Measurements from ENCODE around the gene MBNL1.

The MBNL1 gene

GRCh38 chr3:152488449-152488848 lies 219.7 kb downstream of the MBNL1 start:
- no peak for DNase-seq (ENCODE audit: low read depth)
- TF ChIP-seq CTCF (conservative IDR thresholded peaks at IDR 0.05; ENCODE audit: low read depth, low read length), result no peak
- no peak overlapping the region for H3K4me3 ChIP-seq (ENCODE audit: low read depth, low read length)

DNA sequence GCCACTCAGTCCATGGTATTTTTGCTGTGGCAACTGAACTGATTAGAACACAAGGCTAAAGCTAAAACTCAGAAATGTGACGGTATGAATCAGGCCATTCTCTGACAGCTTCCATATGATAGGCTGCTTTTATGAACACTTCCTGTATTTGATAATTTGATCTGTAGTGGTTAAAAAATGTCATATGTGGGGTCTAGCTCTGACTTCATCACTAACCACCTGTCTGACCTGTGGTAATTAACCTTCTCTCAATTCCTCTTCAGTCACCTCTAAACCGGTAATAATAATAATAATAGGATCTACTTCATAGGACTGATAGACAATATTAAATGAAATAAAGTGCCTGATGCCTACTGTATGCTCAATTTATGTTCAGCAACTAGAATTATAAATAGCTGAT lies 223.2 kb downstream of the MBNL1 start:
- no peak for TF ChIP-seq CTCF (conservative IDR thresholded peaks at IDR 0.05; ENCODE audit: low read depth, low read length)
- no peak overlapping the region for H3K4me3 ChIP-seq (ENCODE audit: low read depth, low read length)
- no peak for DNase-seq (ENCODE audit: low read depth)

- DNase-seq (ENCODE audit: low read depth), result peak; percentile 20
- no peak for TF ChIP-seq CTCF (conservative IDR thresholded peaks at IDR 0.05; ENCODE audit: low read depth, low read length)
- H3K4me3 ChIP-seq (ENCODE audit: low read depth, low read length), result no peak overlapping the region
Observed at GRCh38 chr3:152496286-152496685, 227.6 kb downstream of the MBNL1 start.

DNA sequence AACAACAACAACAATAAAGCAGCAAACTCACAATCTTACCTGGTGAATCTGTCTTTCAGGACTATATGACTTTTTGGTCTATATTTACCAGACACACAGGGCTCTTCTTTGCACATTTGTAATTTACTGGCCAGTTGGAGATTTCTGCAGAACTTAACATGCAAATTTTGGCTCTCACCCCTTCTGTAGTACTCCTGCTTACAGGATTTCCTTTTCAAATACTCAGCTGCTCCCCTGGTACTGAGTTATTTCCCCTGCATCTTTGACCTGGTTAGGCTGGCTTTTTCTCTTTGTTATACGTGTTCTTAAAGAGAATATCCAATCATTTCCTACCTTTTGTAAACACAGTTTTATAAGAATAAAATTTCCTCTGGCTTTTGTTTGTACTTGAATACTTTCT lies 228.0 kb downstream of the MBNL1 start:
- H3K4me3 ChIP-seq (ENCODE audit: low read depth, low read length), result no peak overlapping the region
- DNase-seq (ENCODE audit: low read depth), result no peak
- no peak for TF ChIP-seq CTCF (conservative IDR thresholded peaks at IDR 0.05; ENCODE audit: low read depth, low read length)

DNA sequence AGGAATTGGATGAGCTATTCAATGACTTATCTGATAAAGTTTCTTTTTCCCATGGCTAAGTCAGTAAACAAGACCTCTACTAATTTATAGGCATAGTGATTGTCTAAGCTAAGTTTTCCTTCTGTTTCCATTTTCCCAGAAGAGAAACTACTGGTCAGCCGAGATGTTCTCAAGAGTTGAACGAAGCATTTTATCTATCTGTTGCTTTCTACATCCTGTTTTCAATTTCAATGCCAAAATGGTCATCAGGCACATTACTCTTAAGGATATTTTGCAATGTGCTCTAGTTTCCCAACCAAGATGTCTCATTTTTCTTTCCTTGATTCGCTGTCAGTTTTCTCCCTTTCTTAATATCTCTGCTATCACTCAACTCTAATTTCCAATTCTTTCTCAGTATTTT lies 228.7 kb downstream of the MBNL1 start:
- no peak overlapping the region for H3K4me3 ChIP-seq (ENCODE audit: low read depth, low read length)
- DNase-seq (ENCODE audit: low read depth), result peak; percentile 89
- no peak for TF ChIP-seq CTCF (conservative IDR thresholded peaks at IDR 0.05; ENCODE audit: low read depth, low read length)

DNA sequence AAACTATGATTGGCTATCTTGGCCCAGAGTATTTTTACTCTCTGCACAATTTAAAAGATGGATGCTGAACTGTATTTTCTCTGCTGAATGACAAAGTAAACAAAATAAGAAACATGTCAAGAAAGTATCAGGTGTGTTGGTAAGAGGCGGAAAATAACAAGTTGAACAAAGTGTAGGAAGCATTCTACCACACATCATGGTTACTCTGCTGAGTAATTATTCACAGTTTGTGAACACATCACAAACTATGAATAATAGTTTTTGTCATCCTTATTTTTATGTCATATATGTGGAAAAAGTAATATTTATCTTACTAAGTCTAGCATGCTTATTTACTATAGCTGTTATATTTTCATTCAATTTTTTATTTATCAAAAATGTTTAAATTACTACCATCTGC lies 229.2 kb downstream of the MBNL1 start:
- TF ChIP-seq CTCF (conservative IDR thresholded peaks at IDR 0.05; ENCODE audit: low read depth, low read length), result no peak
- no peak for DNase-seq (ENCODE audit: low read depth)
- no peak overlapping the region for H3K4me3 ChIP-seq (ENCODE audit: low read depth, low read length)

- no peak for DNase-seq (ENCODE audit: low read depth)
- no peak overlapping the region for H3K4me3 ChIP-seq (ENCODE audit: low read depth, low read length)
- TF ChIP-seq CTCF (conservative IDR thresholded peaks at IDR 0.05; ENCODE audit: low read depth, low read length), result no peak
Observed at GRCh38 chr3:152499791-152500385, 231.2 kb downstream of the MBNL1 start.
